ENCODE measurements around the gene TMEM192. TPM values are rescaled to one million over a fixed set of nuclear protein-coding genes. Genes with fewer than 3 reads are reported as not detected.

Gene TMEM192
- total RNA-seq, 1 donor from 2014 or later, result 12.9 TPM

DNA sequence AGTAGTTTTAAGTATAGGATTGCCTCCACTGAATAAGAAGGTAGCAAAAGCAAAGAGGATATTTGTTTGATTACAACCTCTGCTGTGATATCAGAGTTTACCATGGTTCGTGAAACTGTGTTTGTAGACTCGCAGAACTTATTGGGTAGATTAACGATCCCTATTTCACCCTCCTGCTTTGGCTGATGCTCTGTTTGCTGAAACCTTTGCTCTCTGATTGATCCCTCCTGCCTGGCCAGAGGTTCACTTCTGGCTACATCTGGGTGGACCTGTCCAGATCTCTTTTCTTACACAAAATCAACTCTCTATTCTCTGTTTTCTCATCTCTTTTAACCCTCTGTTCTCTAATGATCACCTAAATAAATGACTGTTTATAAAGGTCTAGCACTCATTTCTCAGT, 37.9 kb upstream of the TMEM192 start:
- TF ChIP-seq, protein P1, sequence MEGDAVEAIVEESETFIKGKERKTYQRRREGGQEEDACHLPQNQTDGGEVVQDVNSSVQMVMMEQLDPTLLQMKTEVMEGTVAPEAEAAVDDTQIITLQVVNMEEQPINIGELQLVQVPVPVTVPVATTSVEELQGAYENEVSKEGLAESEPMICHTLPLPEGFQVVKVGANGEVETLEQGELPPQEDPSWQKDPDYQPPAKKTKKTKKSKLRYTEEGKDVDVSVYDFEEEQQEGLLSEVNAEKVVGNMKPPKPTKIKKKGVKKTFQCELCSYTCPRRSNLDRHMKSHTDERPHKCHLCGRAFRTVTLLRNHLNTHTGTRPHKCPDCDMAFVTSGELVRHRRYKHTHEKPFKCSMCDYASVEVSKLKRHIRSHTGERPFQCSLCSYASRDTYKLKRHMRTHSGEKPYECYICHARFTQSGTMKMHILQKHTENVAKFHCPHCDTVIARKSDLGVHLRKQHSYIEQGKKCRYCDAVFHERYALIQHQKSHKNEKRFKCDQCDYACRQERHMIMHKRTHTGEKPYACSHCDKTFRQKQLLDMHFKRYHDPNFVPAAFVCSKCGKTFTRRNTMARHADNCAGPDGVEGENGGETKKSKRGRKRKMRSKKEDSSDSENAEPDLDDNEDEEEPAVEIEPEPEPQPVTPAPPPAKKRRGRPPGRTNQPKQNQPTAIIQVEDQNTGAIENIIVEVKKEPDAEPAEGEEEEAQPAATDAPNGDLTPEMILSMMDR (IDR thresholded peaks at IDR 0.05; ENCODE audit: insufficient read depth, low read length, severe bottlenecking), result no peak
- no peak overlapping the region for H3K4me3 ChIP-seq (ENCODE audit: low read depth, low read length)
- H3K27me3 ChIP-seq (ENCODE audit: control insufficient read depth, insufficient read depth, low read length), result no peaks in the 10 kb centered on the region
- DNase-seq (ENCODE audit: low read depth), result no peak
- H3K36me3 ChIP-seq (ENCODE audit: control insufficient read depth, insufficient read depth, low read length), result no peaks in the 10 kb centered on the region
- no peak for FAIRE-seq

DNA sequence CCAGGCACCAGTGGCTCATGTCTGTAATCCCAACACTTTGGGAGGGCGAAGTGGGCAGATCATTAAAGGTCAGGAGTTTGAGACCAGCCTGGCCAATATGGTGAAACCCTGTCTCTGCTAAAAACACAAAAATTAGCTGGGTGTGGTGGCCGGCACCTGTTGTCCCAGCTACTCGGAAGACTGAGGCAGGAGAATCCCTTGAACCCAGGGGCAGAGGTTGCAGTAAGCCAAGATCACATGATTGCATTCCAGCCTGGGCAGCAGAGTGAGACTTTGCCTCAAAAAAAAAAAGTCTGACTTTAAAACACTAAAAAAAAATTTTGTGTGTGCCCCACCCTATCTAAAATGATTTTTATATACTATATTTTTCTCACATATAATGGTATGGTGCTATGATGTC, 26.2 kb upstream of the TMEM192 start:
- no peak for FAIRE-seq
- H3K36me3 ChIP-seq (ENCODE audit: control insufficient read depth, insufficient read depth, low read length), result no peaks in the 10 kb centered on the region
- H3K4me3 ChIP-seq (ENCODE audit: low read depth, low read length), result no peak overlapping the region
- no peak for DNase-seq (ENCODE audit: low read depth)
- TF ChIP-seq, protein P1 (IDR thresholded peaks at IDR 0.05; ENCODE audit: insufficient read depth, low read length, severe bottlenecking), result no peak
- H3K27me3 ChIP-seq (ENCODE audit: control insufficient read depth, insufficient read depth, low read length), result no peaks in the 10 kb centered on the region

DNA sequence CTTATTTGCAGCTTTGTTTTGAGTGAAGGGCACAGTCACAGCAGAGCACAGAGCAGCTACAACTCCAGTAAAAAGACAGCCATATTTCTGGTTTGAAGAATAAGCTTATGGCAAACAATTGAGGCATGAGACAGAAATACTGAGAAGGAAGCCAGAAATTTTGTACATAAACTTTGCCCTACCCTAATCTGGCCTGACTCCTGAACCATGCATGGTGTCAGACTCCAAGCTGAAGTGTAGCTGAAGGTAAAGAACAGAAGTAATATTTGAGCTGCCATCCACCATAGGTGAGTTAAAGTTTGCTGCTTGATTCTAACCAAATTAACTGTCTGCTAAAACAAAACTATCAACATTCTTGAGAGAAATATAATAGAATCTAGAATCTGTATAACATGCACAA, 24.5 kb upstream of the TMEM192 start:
- no peaks in the 10 kb centered on the region for H3K36me3 ChIP-seq (ENCODE audit: control insufficient read depth, insufficient read depth, low read length)
- FAIRE-seq, result no peak
- H3K4me3 ChIP-seq (ENCODE audit: low read depth, low read length), result no peak overlapping the region
- H3K27me3 ChIP-seq (ENCODE audit: control insufficient read depth, insufficient read depth, low read length), result no peaks in the 10 kb centered on the region
- no peak for DNase-seq (ENCODE audit: low read depth)
- TF ChIP-seq, protein P1 (IDR thresholded peaks at IDR 0.05; ENCODE audit: insufficient read depth, low read length, severe bottlenecking), result no peak

GRCh38 chr4:165136529-165136928, 23.9 kb upstream of the TMEM192 start:
- no peaks in the 10 kb centered on the region for H3K27me3 ChIP-seq (ENCODE audit: control insufficient read depth, insufficient read depth, low read length)
- TF ChIP-seq, protein P1 (IDR thresholded peaks at IDR 0.05; ENCODE audit: insufficient read depth, low read length, severe bottlenecking), result no peak
- FAIRE-seq (no peak), DNase-seq (ENCODE audit: low read depth) (no peak)
- no peaks in the 10 kb centered on the region for H3K36me3 ChIP-seq (ENCODE audit: control insufficient read depth, insufficient read depth, low read length)
- no peak overlapping the region for H3K4me3 ChIP-seq (ENCODE audit: low read depth, low read length)

GRCh38 chr4:165133150-165133549, 20.5 kb upstream of the TMEM192 start:
- Histone ChIP-seq H3K27me3 (ENCODE audit: control insufficient read depth, insufficient read depth, low read length) (no peaks in the 10 kb centered on the region), H3K36me3 (ENCODE audit: control insufficient read depth, insufficient read depth, low read length) (no peaks in the 10 kb centered on the region), H3K4me3 (ENCODE audit: low read depth, low read length) (no peak overlapping the region)
- DNase-seq (ENCODE audit: low read depth) (no peak), FAIRE-seq (no peak)
- TF ChIP-seq, protein P1 (IDR thresholded peaks at IDR 0.05; ENCODE audit: insufficient read depth, low read length, severe bottlenecking), result no peak

GRCh38 chr4:165131247-165131832, 18.7 kb upstream of the TMEM192 start:
- Histone ChIP-seq H3K27me3 (ENCODE audit: control insufficient read depth, insufficient read depth, low read length) (no peaks in the 10 kb centered on the region), H3K36me3 (ENCODE audit: control insufficient read depth, insufficient read depth, low read length) (no peaks in the 10 kb centered on the region), H3K4me3 (ENCODE audit: low read depth, low read length) (no peak overlapping the region)
- TF ChIP-seq, protein P1 (IDR thresholded peaks at IDR 0.05; ENCODE audit: insufficient read depth, low read length, severe bottlenecking), result peak; percentile 82
- DNase-seq (ENCODE audit: low read depth) (peak; percentile 63), FAIRE-seq (no peak)

Measured in bronchial epithelial cell (primary cell).